IMR-90 (cell line): ENCODE data around the gene PDE11A. TPM values are rescaled to one million over a fixed set of nuclear protein-coding genes. Genes with fewer than 3 reads are reported as not detected.

ENCODE experiments used
- ATAC-seq: fragments of 200-7000 bp; cut with Tn5 transposase; 2 replicates; pipeline ENCODE4 v1.9.1; 2020; ENCODE audit warnings: low read depth, mild to moderate bottlenecking, moderate library complexity
- BruUV-seq: library from RNA; stranded (reverse); fragments of 400-500 nt; replicated peaks from 2 replicates; lab custom pipeline; 2021; lab: Mats Ljungman, UMichigan
- CTCF ChIA-PET: fragments of 300-600 bp; formaldehyde crosslinking; extraction: SDS; loops from one replicate; lab custom pipeline; 2021; ENCODE audit warnings: antibody characterized with exemption; lab: Yijun Ruan, JAX
- POLR2A ChIA-PET: fragments of 300-600 bp; sonication (Branson Sonifier 250); formaldehyde crosslinking; loops from one replicate; lab custom pipeline; 2022; ENCODE audit warnings: antibody characterized with exemption; ENCODE audit not compliant: unreplicated experiment; lab: Charles Lee
- DNase-seq: peaks from one replicate; pipeline ENCODE4 v3.0.0; 2013
- H2AFZ ChIP-seq: replicated peaks from 2 replicates; pipeline ENCODE3; 2013; ENCODE audit warnings: low read length, mild to moderate bottlenecking; ENCODE audit not compliant: poor library complexity
- H2AK5ac ChIP-seq: 2 replicates; pipeline ENCODE4 v1.6.1; 2013; ENCODE audit warnings: low read depth, low read length, inconsistent platforms
- H2AK9ac ChIP-seq: replicated peaks from 2 replicates; pipeline ENCODE3; 2013; ENCODE audit warnings: mild to moderate bottlenecking, low read depth, low read length, moderate library complexity; ENCODE audit not compliant: poor library complexity
- H2BK120ac ChIP-seq: 2 replicates; pipeline ENCODE4 v1.6.1; 2013; ENCODE audit warnings: low read depth, low read length, inconsistent platforms
- H2BK15ac ChIP-seq: 3 replicates; pipeline ENCODE4 v1.6.1; 2013; ENCODE audit warnings: low read depth, low read length, inconsistent platforms
- H2BK20ac ChIP-seq: 2 replicates; pipeline ENCODE4 v1.6.1; 2013; ENCODE audit warnings: low read depth, mild to moderate bottlenecking, inconsistent platforms, low read length, moderate library complexity
- H2BK5ac ChIP-seq: 2 replicates; pipeline ENCODE4 v1.6.1; 2013; ENCODE audit warnings: mild to moderate bottlenecking, low read depth, low read length, inconsistent platforms; ENCODE audit not compliant: poor library complexity, severe bottlenecking
- H3K14ac ChIP-seq: replicated peaks from 2 replicates; pipeline ENCODE4 v1.6.1; 2013; ENCODE audit warnings: low read depth, low read length, inconsistent platforms
- H3K18ac ChIP-seq: 2 replicates; pipeline ENCODE4 v1.6.1; 2013; ENCODE audit warnings: low read depth, low read length, control low read depth
- H3K23ac ChIP-seq: 2 replicates; pipeline ENCODE4 v1.6.1; 2013; ENCODE audit warnings: low read depth, low read length, inconsistent platforms
- H3K27ac ChIP-seq: 2 replicates; pipeline ENCODE4 v1.5.1; 2013; ENCODE audit warnings: mild to moderate bottlenecking, control low read depth, low read length; ENCODE audit not compliant: insufficient read depth
- H3K27me3 ChIP-seq: 2 replicates; pipeline ENCODE4 v1.6.1; 2013; ENCODE audit warnings: low read length; ENCODE audit not compliant: control insufficient read depth, insufficient read depth
- H3K36me3 ChIP-seq: 2 replicates; pipeline ENCODE4 v1.6.1; 2013; ENCODE audit warnings: low read length, mixed read lengths; ENCODE audit not compliant: control insufficient read depth, insufficient read depth
- H3K4ac ChIP-seq: 2 replicates; pipeline ENCODE4 v1.6.1; 2013; ENCODE audit warnings: low read depth, low read length, inconsistent platforms
- H3K4me1 ChIP-seq: 2 replicates; pipeline ENCODE4 v1.6.1; 2013; ENCODE audit warnings: low read length, mixed read lengths; ENCODE audit not compliant: control insufficient read depth, insufficient read depth
- H3K4me2 ChIP-seq: 2 replicates; pipeline ENCODE4 v1.6.1; 2013; ENCODE audit warnings: low read depth, mild to moderate bottlenecking, control low read depth, low read length, moderate library complexity
- H3K4me3 ChIP-seq: 2 replicates; pipeline ENCODE4 v1.5.1; 2013; ENCODE audit warnings: low read depth, mild to moderate bottlenecking, control low read depth, low read length, moderate library complexity; ENCODE audit not compliant: insufficient read depth
- H3K56ac ChIP-seq: 2 replicates; pipeline ENCODE4 v1.6.1; 2013; ENCODE audit warnings: low read length, inconsistent platforms; ENCODE audit not compliant: insufficient read depth; ENCODE audit errors: extremely low read depth
- H3K79me1 ChIP-seq, 2 experiments: 2 replicates each; pipeline ENCODE4 v1.6.1; 2013; ENCODE audit warnings: low read length in 2 of 2, inconsistent platforms in 1 of 2, low read depth in 1 of 2
- H3K9ac ChIP-seq: 2 replicates; pipeline ENCODE4 v1.6.1; 2013; ENCODE audit warnings: low read depth, low read length, control low read depth
- H3K9me1 ChIP-seq: 2 replicates; pipeline ENCODE4 v1.6.1; 2013; ENCODE audit warnings: low read length, inconsistent platforms; ENCODE audit not compliant: insufficient read depth
- H3K9me3 ChIP-seq: 2 replicates; pipeline ENCODE4 v1.6.1; 2013; ENCODE audit warnings: low read length; ENCODE audit not compliant: control insufficient read depth, insufficient read depth
- H4K20me1 ChIP-seq: 2 replicates; pipeline ENCODE4 v1.6.1; 2013; ENCODE audit warnings: low read length, inconsistent platforms; ENCODE audit not compliant: insufficient read depth
- H4K5ac ChIP-seq: 2 replicates; pipeline ENCODE4 v1.6.1; 2013; ENCODE audit warnings: mild to moderate bottlenecking, low read depth, low read length, control low read depth
- H4K8ac ChIP-seq, 2 experiments: 2 replicates each; pipeline ENCODE4 v1.6.1; 2013; ENCODE audit warnings: low read depth in 2 of 2, low read length in 2 of 2, control low read depth in 1 of 2, inconsistent platforms in 1 of 2
- H4K91ac ChIP-seq: 2 replicates; pipeline ENCODE4 v1.6.1; 2013; ENCODE audit warnings: low read depth, low read length, inconsistent platforms; ENCODE audit not compliant: insufficient read depth
- BHLHE40 ChIP-seq: fragments of 150-350 bp; IDR thresholded peaks from 2 replicates; pipeline ENCODE4 v1.6.1; 2016; ENCODE audit warnings: mild to moderate bottlenecking, low read depth, low read length
- CEBPB ChIP-seq: IDR thresholded peaks from 2 replicates; pipeline ENCODE4 v1.6.1; 2012; ENCODE audit warnings: low read depth, low read length, improper control_type of control experiment
- CHD1 ChIP-seq: IDR thresholded peaks from 2 replicates; pipeline ENCODE4 v1.6.1; 2012; ENCODE audit warnings: low read depth, low read length, improper control_type of control experiment
- CTCF ChIP-seq: conservative IDR thresholded peaks from 2 replicates; pipeline ENCODE4 v1.5.1; 2012; ENCODE audit warnings: mild to moderate bottlenecking, low read depth, low read length, improper control_type of control experiment
- ELK1 ChIP-seq: fragments of 150-350 bp; IDR thresholded peaks from 2 replicates; pipeline ENCODE4 v1.6.1; 2016; ENCODE audit warnings: low read depth, mild to moderate bottlenecking, low read length, moderate library complexity, borderline replicate concordance
- FOS ChIP-seq: fragments of 150-350 bp; IDR thresholded peaks from 2 replicates; pipeline ENCODE4 v1.6.1; 2016; ENCODE audit warnings: low read depth, low read length
- MAFK ChIP-seq: IDR thresholded peaks from 2 replicates; pipeline ENCODE4 v1.6.1; 2012; ENCODE audit warnings: low read depth, low read length, improper control_type of control experiment
- MAZ ChIP-seq: IDR thresholded peaks from 2 replicates; pipeline ENCODE4 v1.6.1; 2012; ENCODE audit warnings: low read depth, mild to moderate bottlenecking, low read length, improper control_type of control experiment, moderate library complexity, borderline replicate concordance
- MXI1 ChIP-seq: IDR thresholded peaks from 2 replicates; pipeline ENCODE4 v1.6.1; 2012; ENCODE audit warnings: low read depth, mild to moderate bottlenecking, low read length, moderate library complexity, borderline replicate concordance
- POLR2A ChIP-seq: IDR thresholded peaks from 2 replicates; pipeline ENCODE4 v1.6.1; 2012; ENCODE audit warnings: mild to moderate bottlenecking, low read depth, low read length
- RAD21 ChIP-seq: IDR thresholded peaks from 2 replicates; pipeline ENCODE4 v1.6.1; 2012; ENCODE audit warnings: low read length, improper control_type of control experiment
- RCOR1 ChIP-seq: IDR thresholded peaks from 2 replicates; pipeline ENCODE4 v1.6.1; 2012; ENCODE audit warnings: mild to moderate bottlenecking, low read length, improper control_type of control experiment; ENCODE audit not compliant: insufficient replicate concordance
- RFX5 ChIP-seq: IDR thresholded peaks from 2 replicates; pipeline ENCODE4 v1.8.0; 2012; ENCODE audit warnings: low read depth, mild to moderate bottlenecking, low read length, moderate library complexity
- SMC3 ChIP-seq: fragments of 150-350 bp; IDR thresholded peaks from 2 replicates; pipeline ENCODE4 v1.6.1; 2016; ENCODE audit warnings: low read depth, mild to moderate bottlenecking, antibody characterized with exemption, low read length, moderate library complexity
- USF2 ChIP-seq: fragments of 150-350 bp; IDR thresholded peaks from 2 replicates; pipeline ENCODE4 v1.6.1; 2017; ENCODE audit warnings: mild to moderate bottlenecking, antibody characterized with exemption, low read length, low read depth
- WGBS, 2 experiments: methylation state at CpG; one replicate each; pipeline versions ENCODE4 v1.1.5 to v1.1.7; 2013; ENCODE audit warnings: missing lambda C conversion rate in 2 of 2; ENCODE audit not compliant: insufficient read length in 1 of 2; ENCODE audit errors: extremely low coverage in 2 of 2; 5-methylcytosine and 5-hydroxymethylcytosine counted together
- dilution Hi-C: fragments of 300-500 bp; cut with HindIII; formaldehyde crosslinking; loops from one replicate; pipeline ENCODE4 v1.14.3; 2018; ENCODE audit warnings: low sequenced_read_pairs; ENCODE audit not compliant: unreplicated experiment
- in situ Hi-C: fragments of 300-500 bp; cut with MboI; formaldehyde crosslinking; loops from 3 replicates; pipeline ENCODE4 v1.14.3; 2019; ENCODE audit warnings: low sequenced_read_pairs, inconsistent platforms, mixed read lengths
- intact Hi-C: fragments of 100-400 bp; cut with micrococcal nuclease; formaldehyde crosslinking; loops from 2 replicates; pipeline ENCODE4 v1.10.0; 2022
- polyA plus RNA-seq, 3 experiments: library from polyadenylated mRNA; depleted of rRNA; stranded (reverse); fragments of >200 nt; gene quantifications; 2 replicates each; pipeline ENCODE4 v1.2.3, GENCODE V29; 2012; ENCODE audit warnings: low replicate concordance in 1 of 3
- total RNA-seq: library from RNA; depleted of rRNA; stranded (reverse); fragments of >200 nt; gene quantifications from 2 replicates; pipeline ENCODE4 v1.2.3, GENCODE V29; 2012

Gene PDE11A
- total and polyA plus RNA-seq, 2 of the 4 experiments (the other 2 are of a cell fraction) = 0.21 to 0.72 TPM

GRCh38 chr2:177598326-177599138, 474.0 kb downstream of the PDE11A start:
- Histone ChIP-seq H2BK5ac (no peak overlapping the region), H3K18ac (no peak overlapping the region), H3K79me1 (no peaks in the 10 kb centered on the region), H3K9me1 (no peaks in the 10 kb centered on the region), H3K56ac (no peak overlapping the region), H4K8ac (no peak overlapping the region), H2BK120ac (no peak overlapping the region), H3K4me1 (no peaks in the 10 kb centered on the region), H4K91ac (no peak overlapping the region), H4K5ac (no peak overlapping the region), H3K4me3 (no peak overlapping the region), H3K4ac (no peak overlapping the region), H3K27me3 (peaks cover 14% of the 10 kb centered on the region), H3K23ac (no peak overlapping the region; the same call in 1 of the 2 replicates), H3K14ac (no peak overlapping the region), H4K20me1 (no peaks in the 10 kb centered on the region), H2AK9ac (no peak overlapping the region), H3K27ac (no peak overlapping the region), H2BK15ac (no peak overlapping the region), H3K4me2 (no peak overlapping the region; the same call in 1 of the 2 replicates), H3K9ac (no peak overlapping the region), H3K9me3 (no peaks in the 10 kb centered on the region), H2AFZ (no peak overlapping the region), H2AK5ac (no peak overlapping the region), H2BK20ac (no peak overlapping the region), H3K36me3 (no peaks in the 10 kb centered on the region)
- intact Hi-C loops = loop anchor here (1.0 kb wide), 1 partner anchor 32 kb away; no protein-coding TSS in a partner anchor
- POLR2A ChIA-PET = no interaction called here
- DNase-seq = peak; percentile 23
- WGBS, 2 experiments = no CpG with 5 or more reads among the region's 4 CpGs
- BruUV-seq = no TSS peak
- no peak for TF ChIP-seq BHLHE40
- no peak for TF ChIP-seq MAZ
- no peak for TF ChIP-seq ELK1
- TF ChIP-seq RCOR1 = no peak
- TF ChIP-seq POLR2A = no peak
- no peak for TF ChIP-seq CHD1
- no peak for TF ChIP-seq CEBPB
- TF ChIP-seq RAD21 = no peak
- TF ChIP-seq MXI1 = no peak
- no peak for TF ChIP-seq RFX5
- TF ChIP-seq CTCF = no peak
- no peak for TF ChIP-seq MAFK
- no peak for TF ChIP-seq SMC3
- no peak for TF ChIP-seq USF2
- TF ChIP-seq FOS = no peak
- CTCF ChIA-PET = no interaction called here
- dilution Hi-C loops = no loop called here
- ATAC-seq = no peak
- in situ Hi-C loops = no loop called here
